ENCODE data around the gene FLOT2.
"Not testable (repeated sequence)": the region's sequence is repeated elsewhere in the genome, so short reads cannot be mapped to it uniquely, and the experiment has no call there.

FLOT2 gene

DNA sequence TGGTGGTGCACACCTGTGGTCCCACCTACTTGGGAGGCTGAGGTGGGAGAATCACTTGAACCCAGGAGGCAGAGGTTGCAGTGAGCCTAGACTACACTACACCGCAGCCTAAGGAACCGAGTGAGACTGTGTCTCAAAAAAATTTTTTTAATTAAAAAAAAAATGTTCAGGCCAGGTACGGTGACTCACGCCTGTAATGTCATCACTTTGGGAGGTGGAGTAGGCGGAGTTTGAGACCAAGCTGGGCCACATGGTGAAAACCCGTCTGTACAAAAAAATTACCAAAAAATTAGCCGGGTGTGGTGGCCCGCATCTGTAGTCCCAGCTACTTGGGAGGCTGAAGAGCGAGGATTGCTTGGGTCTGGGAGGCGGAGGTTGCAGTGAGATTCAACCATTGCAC, 51.3 kb downstream of the FLOT2 start:
- Mint-ChIP-seq H3K36me3 (ENCODE audit: low read depth) (no peaks in the 10 kb centered on the region), H3K4me1 (peaks cover 13% of the 10 kb centered on the region), H3K27me3 (ENCODE audit: low read depth, poor library complexity) (peaks cover 9% of the 10 kb centered on the region), H3K4me3 (no peak overlapping the region), H3K27ac (no peak overlapping the region), H3K9me3 (no peaks in the 10 kb centered on the region)
- DNase-seq = no peak
- TF ChIP-seq, protein P1, sequence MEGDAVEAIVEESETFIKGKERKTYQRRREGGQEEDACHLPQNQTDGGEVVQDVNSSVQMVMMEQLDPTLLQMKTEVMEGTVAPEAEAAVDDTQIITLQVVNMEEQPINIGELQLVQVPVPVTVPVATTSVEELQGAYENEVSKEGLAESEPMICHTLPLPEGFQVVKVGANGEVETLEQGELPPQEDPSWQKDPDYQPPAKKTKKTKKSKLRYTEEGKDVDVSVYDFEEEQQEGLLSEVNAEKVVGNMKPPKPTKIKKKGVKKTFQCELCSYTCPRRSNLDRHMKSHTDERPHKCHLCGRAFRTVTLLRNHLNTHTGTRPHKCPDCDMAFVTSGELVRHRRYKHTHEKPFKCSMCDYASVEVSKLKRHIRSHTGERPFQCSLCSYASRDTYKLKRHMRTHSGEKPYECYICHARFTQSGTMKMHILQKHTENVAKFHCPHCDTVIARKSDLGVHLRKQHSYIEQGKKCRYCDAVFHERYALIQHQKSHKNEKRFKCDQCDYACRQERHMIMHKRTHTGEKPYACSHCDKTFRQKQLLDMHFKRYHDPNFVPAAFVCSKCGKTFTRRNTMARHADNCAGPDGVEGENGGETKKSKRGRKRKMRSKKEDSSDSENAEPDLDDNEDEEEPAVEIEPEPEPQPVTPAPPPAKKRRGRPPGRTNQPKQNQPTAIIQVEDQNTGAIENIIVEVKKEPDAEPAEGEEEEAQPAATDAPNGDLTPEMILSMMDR (IDR thresholded peaks at IDR 0.05) = no peak

DNA sequence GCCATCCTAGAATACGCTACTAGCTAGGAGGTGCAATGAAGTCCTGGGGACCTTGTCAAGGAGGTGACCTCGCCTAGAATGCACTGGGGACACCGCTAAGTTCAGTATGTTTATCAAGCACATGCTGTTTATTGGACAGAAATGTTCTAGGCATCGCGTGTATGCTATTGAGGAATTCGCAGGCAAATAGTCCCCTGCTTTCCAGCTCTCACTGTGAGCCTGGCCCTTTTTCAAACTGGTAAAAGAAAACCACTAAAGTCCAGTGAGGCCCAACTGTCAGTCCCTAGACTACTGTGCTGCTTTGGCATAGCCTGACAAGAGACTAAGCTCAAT, 53.8 kb downstream of the FLOT2 start:
- Mint-ChIP-seq H3K4me3 (peak overlapping the region; percentile 97), H3K9me3 (no peaks in the 10 kb centered on the region), H3K36me3 (ENCODE audit: low read depth) (peaks cover 5% of the 10 kb centered on the region), H3K27ac (no peak overlapping the region), H3K4me1 (peaks cover 22% of the 10 kb centered on the region), H3K27me3 (ENCODE audit: low read depth, poor library complexity) (peaks cover 3% of the 10 kb centered on the region)
- TF ChIP-seq, protein P1 (IDR thresholded peaks at IDR 0.05) = no peak
- DNase-seq = no peak

DNA sequence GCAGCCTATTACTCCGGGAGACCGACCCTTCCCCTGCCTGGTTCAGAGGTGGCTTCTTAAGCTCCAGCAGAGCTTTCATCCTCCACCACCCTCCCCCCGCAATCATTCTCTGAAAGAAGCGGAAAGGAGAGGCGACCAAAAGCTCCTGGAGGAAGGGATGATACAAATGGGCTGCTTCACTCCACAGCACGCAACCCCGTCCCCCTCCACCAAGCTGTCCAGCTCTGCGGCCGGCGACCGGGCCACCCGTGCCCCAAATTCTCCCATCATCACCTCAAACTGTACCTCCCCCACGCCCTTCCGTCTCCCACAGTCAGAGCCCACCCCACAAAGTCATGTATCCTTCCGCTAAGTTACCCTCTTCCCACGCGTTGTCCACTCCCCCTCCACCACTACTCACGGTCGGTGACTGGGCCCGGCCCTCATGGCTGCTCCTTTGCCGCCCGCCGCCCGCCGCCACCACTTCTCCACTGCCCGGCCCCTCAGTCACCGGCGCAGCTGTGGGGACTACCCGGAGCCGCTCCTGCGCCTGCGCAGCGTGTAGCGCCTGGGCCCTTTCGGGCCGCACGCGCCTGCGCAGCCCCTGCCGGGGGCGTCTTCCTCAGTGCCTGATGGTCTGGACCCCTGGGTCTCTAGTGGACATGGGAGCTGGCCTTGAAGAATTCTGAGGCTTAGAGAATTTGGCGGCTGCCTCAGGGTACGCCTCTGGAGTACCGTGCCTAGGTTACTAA, 55.1 kb downstream of the FLOT2 start, which contains the start of gene FAM222B:
Gene FAM222B, minus strand, starts transcription at position 509 of the 731 bp plus-strand sequence. CDS start 76,123 bp downstream, outside the sequence.
- Mint-ChIP-seq H3K27ac (peak within 1 kb of the TSS; percentile 96), H3K27me3 (ENCODE audit: low read depth, poor library complexity) (peaks cover 3% of the 10 kb centered on the region), H3K4me3 (peak within 1 kb of the TSS; percentile 97), H3K9me3 (no peaks in the 10 kb centered on the region), H3K4me1 (peaks cover 22% of the 10 kb centered on the region), H3K36me3 (ENCODE audit: low read depth) (peaks cover 5% of the 10 kb centered on the region)
- DNase-seq = peak; percentile 93
- TF ChIP-seq, protein P1 (IDR thresholded peaks at IDR 0.05) = no peak

DNA sequence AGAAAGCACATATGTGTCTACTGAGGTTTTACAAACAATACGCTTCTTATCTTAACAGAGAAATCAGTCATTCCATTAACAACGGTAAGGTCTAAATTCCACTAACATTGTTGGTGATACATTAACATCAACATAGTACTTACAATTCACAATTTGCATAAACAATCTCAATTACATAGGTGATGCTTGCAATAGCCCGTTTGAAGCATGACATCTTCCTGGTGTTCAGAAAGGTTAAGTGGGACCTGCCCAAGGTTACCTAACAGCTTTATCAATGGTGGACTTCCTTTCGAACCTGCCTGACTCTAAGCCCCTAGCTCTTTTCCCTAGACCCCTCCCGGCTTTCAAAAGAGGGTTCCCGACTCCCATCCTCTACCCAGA, 55.6 kb downstream of the FLOT2 start:
- H3K4me3 Mint-ChIP-seq = peak overlapping the region; percentile 97
- H3K27ac Mint-ChIP-seq = peak overlapping the region; percentile 96
- H3K4me1 Mint-ChIP-seq = peaks cover 22% of the 10 kb centered on the region
- no peaks in the 10 kb centered on the region for H3K9me3 Mint-ChIP-seq
- no peak for DNase-seq
- peaks cover 5% of the 10 kb centered on the region for H3K36me3 Mint-ChIP-seq (ENCODE audit: low read depth)
- TF ChIP-seq, protein P1 (IDR thresholded peaks at IDR 0.05) = no peak
- H3K27me3 Mint-ChIP-seq (ENCODE audit: low read depth, poor library complexity) = peaks cover 3% of the 10 kb centered on the region

DNA sequence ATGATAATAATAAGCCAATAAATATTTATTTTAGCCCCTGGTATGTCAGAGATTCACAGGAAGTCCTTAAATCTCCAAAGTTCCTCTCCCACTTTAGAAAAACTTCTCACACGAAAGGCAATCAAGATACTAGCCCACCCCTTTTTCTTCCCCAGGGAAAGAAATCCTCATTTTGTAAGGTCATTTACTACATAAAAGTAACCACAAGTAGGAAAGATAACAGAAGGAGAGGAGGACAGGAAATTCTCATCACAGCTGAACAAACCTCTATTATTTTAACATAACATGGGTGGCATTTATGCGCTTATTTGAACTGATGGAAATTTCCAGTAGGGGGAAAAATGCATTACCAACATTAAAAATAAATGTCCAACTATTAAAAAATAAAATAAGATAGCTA, 58.3 kb downstream of the FLOT2 start:
- Mint-ChIP-seq H3K4me3 (no peak overlapping the region), H3K36me3 (ENCODE audit: low read depth) (peaks cover 13% of the 10 kb centered on the region), H3K27me3 (ENCODE audit: low read depth, poor library complexity) (peaks cover under 1% of the 10 kb centered on the region), H3K27ac (peak overlapping the region; percentile 68), H3K9me3 (no peaks in the 10 kb centered on the region), H3K4me1 (peaks cover 22% of the 10 kb centered on the region)
- TF ChIP-seq, protein P1 (IDR thresholded peaks at IDR 0.05) = no peak
- no peak for DNase-seq

DNA sequence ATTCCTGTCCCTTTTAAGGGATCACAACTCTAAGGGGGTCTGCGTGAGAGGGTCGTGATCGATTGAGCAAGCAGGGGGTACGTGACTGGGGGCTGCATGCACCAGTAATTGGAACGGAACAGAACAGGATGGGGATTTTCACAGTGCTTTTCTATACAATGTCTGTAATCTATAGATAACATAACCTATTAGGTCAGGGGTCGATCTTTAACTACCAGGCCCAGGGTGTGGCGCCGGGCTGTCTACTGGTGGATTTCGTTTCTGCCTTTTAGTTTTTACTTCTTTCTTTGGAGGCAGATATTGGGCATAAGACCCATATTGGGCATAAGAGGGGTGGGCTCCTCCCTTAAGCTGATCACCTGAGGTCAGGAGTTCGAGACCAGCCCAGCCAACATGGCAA, 61.0 kb downstream of the FLOT2 start:
- DNase-seq; H3K4me3 Mint-ChIP-seq; H3K9me3 Mint-ChIP-seq; H3K27me3 Mint-ChIP-seq (ENCODE audit: low read depth, poor library complexity); H3K27ac Mint-ChIP-seq: not testable (repeated sequence)
- Mint-ChIP-seq H3K4me1 (peaks cover 10% of the 10 kb centered on the region), H3K36me3 (ENCODE audit: low read depth) (peaks cover 26% of the 10 kb centered on the region)

Data from nephron progenitor cell (in vitro differentiated cells).